Brain pericyte (primary cell): ENCODE data around the gene TMEM11.

ENCODE experiments used
- DNase-seq: peaks from one replicate; pipeline ENCODE4 v3.0.0-alpha.2; 2012; ENCODE audit warnings: low read depth, low spot score

Gene TMEM11, protein sequence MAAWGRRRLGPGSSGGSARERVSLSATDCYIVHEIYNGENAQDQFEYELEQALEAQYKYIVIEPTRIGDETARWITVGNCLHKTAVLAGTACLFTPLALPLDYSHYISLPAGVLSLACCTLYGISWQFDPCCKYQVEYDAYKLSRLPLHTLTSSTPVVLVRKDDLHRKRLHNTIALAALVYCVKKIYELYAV

DNA sequence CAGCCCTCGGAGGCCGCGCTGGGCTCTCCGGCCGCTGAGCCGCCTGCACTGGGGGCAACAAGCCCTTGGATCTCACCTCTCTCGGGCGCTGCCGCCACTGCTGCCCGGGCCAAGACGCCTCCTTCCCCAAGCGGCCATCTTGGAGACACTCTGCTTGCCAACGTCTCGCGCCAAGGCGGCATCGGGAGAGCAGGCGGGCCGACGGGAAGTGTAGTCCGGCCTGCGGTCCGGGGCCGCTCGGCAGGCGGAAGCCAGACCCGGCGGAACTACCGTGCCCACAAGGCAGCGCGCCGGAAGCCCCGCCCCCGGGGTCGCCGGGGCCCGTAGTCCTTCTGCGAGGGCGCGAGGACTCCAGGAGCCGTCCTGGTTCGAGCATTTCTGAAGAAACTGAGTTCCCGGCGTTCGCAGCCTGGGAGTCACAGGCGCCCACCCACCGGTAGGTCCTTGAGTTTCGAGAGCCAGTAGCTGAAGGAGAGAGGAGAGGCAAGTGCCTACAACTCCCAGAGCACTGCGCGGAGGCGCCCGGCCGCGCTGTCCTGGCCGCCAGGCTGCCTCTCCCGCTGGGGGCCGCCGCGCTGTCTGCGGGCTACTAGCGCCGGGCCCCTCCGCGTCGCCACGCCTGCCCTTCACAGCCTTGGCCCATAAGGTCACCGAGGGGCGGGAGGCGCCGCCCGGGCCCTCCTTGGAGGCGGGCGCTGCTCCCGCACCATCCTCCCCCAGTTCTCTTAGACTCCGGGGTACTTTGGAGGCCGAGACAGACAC lies at the start of gene TMEM11:
Gene TMEM11 (minus strand): TSS at position 147 of the 762 bp plus-strand sequence. CDS start 9 bp downstream, at position 138.
- DNase-seq = peak; percentile 82

DNA sequence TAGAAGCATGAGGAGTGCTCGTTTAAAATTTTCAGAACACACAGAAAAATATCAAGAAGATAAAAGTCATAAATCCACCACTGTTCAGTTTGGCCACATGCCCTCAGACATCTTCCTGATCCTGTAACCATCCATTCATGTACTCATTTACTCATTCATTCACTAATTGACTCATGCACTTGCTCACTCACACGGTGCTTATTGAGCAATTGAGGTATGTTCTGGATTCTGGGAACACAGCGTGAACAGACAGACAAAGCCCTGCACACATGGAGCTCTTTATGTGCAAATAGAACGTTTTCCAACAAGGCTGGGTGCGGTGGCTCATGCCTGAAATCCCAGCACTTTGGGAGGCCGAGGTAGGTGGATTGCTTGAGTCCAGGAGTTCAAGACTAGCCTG lies 49.4 kb upstream of the TMEM11 start:
- no peak for DNase-seq

DNA sequence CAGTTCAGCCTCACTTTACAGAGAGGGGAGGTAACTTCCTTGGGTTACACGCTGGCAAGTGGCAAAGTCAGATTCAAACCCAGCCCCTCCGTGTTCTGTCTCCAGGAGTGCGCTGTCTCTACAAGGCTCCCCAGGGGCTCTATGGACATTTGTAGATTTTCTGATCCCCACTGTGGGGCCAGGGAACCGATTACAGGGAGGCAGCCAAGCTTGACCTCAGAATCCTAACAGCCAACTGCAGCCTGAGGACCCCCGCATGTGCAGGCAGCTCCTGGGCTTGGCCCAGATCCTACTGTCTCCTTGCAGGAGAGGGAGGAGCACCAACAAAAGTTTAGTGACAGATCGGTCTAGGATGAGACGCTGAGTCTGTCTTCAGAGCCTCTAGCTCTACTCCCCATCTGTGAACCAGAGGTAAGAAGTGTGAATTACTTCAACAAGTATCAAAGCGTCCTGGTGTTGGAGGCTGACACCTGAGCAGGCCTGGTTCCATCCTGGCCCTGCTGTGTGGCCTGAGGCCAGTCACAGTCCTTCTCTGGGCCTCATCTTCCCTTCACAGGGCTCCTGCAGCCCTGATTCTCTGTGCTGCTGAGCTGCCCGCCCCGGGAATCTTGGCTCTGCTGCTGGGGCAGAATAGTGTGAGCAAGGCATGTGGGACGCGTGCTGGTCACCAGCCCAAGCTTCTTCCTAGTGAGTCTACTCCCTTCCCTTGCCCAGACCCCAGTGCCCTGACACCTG lies 48.5 kb upstream of the TMEM11 start:
- DNase-seq = no peak

DNA sequence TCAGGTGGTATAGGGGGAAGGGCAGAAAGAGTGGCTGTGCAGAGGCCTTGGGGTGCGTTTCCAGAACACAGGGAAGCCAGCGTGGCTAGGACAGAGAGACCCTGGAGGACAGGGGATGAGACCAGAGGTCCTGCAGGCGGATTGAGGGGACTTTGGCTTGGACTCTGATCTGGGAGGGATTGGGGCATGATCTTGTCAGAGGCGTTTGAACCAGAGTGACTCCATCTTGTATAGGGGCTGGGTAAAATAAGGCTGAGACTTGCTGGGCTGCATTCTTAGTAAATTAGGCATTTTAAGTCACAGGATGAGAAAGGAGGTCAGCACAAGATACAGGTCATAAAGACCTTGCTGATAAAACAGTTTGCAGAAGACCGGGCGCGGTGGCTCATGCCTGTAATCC lies 44.6 kb upstream of the TMEM11 start:
- no peak for DNase-seq

DNA sequence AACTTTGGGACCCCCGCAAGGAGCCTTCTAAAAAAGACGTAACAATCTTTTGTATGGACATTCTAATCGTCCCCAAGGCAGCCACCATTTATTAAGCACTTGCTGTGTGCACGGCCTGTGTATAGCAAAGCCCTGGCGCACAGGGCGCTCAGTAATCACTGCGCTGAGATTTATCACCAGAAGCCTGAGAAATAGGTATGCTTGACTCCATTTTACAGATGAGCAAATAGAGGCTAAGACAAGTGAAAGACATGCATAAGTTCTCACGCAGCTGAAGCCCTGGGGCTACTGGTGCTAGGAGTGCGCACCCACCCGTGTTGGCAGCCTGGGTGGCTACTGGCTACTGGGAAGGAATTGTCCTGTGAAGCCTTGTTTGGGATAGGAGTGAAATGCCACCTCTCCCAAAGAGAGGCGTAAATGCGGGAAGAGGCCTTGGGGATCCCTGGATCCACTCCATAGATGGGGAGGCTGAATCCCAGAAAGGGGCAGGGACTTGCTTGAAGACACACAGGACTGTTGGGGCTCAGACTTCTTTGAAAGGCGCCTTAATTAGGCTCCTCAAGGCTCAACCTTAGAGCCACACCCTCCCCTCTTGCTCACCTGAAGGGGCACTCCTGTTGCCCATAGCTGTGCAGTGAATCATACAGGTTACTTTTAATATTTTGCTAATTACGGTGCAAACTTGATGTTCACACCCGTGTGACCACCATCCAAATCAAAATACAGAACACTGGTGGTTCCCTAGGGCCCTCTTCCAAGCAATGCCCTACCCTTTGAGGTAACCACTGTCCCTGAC lies 39.9 kb upstream of the TMEM11 start:
- no peak for DNase-seq

DNA sequence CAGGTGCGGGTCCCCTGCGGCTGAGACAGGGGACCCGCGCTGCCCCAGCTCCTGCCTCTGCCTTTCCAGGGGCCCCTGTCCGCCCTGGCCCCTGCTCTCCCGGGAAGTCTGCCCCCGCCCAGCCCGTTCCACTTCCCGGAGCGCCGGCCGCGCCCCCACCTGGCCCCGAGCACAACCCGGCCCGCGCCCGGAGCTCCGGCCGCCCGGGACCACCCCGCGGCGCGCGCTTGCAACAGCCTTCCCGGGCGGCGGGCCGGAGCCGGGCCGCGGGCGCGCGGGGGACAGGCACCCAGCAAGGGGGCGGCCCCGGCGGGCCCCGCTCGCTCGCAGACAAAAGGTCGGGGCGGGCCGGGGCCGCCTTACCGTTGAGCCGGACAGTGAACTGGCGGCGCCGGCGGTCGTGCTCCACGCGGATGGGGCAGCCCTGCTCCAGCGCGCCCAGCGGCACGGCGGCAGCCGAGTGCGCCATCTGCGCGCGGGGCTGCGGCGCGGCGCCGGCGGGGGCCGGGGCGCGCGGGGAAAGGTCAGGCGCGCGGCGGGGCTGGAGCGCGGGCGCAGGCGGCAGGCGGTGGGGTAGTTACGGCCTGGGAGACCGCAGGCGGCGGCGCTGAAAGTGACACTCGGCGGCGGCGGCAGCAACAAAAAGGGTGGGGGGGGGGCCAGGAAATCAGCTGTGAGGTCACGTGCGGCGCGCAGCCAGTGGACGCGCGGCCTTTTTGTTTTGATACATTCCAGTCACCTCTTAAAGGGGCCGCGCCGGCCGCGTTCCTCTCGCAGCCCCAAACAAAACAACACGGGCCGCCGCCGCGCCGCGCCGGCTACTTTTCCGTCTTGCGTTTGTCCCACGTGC lies 39.1 kb upstream of the TMEM11 start, which contains the start of gene NATD1:
Gene NATD1 (minus strand): TSS at position 615 of the 850 bp plus-strand sequence. CDS start 146 bp downstream, at position 469.
- no peak for DNase-seq

DNA sequence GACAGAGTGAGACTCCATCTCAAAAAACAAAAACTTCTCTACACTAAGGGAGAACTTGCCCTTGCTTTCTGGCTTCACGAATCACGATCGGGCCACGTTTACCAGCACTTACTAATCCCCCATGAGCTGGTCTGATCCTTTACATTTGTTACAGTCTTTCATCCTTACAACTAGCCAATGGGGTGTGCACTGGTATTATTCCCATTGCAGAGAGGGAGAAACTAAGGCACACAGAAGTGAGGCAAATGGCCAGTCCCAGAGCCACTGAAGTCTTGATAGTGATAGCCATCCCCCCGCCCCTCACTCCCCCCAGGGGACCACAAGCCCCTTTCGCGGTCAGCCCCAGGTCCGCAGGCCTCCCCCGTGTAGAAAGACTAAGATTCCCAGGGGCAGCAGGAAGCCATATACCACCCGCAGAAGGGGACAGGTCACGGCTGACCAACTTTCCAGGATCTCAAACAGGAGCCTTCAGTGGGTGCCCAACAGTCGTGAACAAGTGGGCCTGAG lies 38.4 kb upstream of the TMEM11 start:
- DNase-seq = no peak

DNA sequence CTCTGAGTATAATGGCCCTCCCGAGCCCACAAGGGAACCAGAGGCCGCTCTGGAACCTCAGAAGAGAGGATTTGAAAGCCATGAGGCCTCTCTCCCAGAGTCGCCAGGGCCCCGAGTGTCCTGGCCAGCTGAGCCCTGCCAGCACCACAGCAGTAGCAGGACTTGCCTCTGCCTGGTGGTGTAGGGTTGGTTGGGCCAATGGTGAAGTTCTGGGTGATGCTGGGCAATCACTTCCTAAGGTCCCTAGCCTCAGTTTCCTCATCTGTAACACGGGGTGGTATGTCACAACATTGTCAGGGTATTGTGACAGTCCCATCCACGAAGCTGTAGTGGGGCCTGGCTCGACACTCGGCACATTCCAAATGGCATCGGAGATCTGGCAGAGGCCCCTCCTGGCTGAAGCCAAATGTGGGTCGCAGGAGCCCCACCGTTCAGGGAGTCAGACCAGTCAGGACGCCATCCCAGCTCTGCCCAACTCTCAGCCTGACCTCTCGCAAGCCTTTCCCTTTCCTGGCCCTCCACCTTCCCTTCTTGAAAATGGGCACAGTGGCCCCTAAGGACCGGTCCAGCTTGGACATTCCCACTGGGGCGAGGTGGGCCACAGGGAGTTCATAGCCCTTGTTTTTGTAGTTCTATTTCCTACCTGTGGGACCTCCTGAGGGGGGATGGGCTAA lies 37.5 kb upstream of the TMEM11 start:
- DNase-seq = no peak

DNA sequence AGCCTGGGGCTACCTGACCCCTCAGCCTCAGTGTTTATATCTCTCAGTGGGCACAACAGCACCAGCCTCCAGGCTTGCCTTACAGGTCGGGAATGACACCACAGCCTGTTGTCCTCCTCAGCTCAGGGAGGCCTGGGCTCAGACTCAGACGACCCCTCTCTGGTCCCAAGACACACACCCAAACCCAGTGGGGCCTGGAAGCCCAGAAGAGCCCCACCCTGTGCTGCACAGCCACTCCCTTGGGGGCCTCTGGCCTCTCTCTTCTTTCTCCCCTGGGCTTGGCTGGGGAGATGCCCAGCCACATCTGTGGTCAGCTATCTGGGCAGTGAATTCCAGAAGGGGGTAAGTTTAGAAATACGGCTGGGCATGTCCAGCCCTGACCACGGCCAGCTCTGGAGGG lies 36.9 kb upstream of the TMEM11 start:
- no peak for DNase-seq

DNA sequence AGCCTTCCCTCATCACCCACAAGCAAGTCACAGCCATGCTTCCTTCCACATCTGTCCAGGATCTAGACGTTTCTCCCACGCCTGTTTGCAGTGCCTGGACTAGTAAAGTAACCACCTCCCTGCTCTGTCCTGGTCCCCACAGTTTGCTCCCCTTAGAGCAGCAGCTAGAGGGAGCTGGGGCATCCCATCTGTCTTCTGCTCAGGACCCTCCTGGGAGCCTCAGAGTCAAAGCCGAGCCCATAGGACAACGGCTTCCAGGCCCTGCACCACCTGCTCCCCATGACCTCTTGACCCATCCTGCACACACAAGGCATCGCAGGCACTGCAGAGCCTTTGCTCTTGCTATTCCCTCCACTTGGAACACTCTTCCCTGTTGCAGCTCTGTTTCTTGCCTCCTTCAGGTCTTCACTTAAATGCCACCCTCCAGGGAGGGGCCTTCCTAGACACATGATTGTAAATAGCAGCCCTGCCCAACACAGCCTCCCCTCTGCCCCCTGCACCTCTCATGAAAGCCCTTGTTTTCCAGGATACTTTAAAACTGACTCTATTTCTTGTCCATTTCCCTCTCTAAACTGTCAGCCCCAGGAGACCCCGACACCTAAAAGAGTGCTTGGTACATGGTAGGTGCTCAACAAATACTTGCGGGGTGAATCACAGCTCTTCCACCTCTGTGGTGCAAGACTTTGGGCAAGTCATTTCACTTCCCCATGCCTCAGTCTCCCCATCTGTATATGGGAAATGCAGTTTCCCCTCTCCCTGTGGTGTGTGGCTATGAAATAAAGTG lies 36.2 kb upstream of the TMEM11 start:
- DNase-seq = no peak

DNA sequence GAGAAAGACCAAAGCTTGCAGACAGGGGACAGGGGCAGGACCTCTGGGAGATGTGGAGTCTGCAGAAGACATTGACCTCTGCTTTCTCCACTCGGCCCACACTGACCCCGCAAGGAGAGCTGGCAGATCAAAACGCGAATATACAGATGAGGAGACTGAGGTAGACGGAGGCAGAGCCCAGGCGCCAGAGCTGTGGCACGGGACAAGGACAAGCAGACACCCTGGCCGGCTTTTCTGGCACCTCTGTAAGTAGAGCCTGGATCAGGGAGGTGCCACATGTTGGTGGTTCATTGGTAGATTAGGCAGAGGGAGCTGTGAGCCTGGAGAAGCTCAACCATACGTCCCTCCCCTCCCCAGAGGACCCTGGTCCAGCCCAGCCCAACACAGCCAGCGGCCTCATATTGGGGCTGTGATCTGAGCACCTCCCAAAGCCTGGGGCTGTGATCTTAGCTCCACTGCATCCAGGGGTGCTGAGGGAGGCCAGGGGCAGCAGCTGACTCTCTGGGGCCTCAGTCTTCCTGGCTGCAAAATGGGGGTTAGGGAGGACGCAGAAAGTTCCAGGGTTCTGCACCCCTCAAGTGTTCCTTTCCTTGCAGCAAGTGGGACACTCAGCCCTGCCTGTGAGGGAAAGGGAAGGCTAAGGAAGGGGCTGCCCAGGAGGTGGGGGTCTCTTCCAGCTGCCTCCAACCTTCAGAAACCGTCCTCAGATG lies 35.3 kb upstream of the TMEM11 start:
- DNase-seq = no peak

DNA sequence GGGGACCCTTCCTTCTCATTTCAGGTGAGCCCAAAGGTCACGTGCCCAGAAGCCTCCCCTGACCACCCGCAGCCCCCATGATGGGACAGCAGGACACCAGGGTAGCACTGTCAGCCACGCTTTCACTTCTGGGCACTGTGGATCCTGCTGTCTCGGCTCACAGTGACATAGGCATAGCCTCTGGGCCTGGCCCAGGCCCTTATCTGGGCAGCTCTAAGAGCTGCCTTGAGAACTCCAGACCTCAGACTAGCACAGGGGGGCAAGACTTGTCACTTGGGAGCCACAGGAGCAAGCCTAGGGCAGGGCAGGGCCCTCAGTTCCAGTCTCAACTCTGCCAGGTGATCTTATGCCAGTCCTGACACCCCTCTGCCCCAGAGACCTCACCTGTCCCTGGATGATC lies 34.5 kb upstream of the TMEM11 start:
- DNase-seq = no peak

DNA sequence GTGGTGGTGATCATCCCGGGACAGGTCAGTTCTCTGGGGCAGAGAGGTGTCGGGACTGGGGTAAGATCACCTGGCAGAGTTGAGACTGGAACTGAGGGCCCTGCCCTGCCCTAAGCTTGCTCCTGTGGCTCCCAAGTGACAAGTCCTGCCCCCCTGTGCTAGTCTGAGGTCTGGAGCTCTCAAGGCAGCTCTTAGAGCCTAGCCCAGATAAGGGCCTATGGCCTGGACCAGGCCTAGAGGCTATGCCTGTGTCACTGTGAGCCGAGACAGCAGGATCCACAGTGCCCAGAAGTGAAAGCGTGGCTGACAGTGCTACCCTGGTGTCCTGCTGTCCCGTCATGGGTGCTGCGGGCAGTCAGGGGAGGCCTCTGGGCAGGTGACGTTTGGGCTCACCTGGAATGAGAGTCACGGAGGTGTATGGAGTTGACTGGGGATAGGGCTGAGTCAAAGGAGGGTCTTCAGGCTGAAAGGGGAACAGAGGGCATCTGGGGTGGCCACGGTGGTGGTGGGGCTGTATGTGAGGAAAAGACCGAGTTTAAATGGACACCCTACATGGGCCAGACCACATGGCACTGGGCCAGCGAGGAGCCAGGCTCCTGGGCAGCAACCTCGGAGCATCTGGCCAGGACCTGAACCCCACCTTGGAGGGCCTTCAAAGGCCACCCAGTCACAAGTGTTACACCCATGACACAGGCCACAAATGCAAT lies 33.7 kb upstream of the TMEM11 start:
- DNase-seq = no peak

DNA sequence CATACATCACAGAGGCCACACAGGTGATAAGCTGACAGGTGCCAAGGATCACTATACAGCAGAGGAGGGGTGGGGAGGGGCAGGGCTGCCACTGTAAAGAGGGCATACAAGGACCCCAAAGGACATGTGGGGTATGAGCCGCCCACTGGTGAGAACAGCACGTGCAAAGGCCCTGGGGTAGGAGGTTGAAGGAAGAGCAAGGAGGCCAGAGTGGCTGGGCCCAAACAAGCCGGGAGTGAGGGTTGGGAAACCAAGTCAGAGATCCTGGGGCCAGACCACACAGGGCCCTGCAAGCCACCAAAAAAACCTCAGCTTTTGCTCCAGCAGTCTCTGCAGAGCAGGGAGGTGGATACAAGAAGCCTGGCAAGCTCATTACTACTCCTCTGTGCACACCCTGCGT lies 32.7 kb upstream of the TMEM11 start:
- no peak for DNase-seq

DNA sequence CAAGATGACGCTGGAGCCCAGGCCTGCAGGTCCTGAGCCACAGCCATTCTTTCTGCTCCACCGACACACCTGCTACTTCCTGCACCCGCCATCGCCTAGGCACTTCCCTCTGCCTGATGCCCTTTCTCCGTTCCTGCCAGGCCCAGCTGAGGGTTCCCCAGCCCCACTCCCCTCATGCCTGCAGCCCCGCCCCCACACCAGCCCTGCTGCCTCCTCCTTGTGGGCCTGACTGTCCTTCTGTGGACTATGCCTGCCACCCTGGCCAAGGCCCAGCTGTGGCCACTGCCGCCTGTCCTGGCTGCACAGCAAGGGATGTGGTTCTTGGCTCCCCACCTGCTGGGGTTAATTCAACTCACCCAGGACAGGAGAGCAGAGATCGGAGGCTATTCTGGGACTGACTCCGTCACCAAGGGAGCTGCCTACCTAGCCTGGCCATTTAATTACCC lies 31.7 kb upstream of the TMEM11 start:
- DNase-seq = no peak

DNA sequence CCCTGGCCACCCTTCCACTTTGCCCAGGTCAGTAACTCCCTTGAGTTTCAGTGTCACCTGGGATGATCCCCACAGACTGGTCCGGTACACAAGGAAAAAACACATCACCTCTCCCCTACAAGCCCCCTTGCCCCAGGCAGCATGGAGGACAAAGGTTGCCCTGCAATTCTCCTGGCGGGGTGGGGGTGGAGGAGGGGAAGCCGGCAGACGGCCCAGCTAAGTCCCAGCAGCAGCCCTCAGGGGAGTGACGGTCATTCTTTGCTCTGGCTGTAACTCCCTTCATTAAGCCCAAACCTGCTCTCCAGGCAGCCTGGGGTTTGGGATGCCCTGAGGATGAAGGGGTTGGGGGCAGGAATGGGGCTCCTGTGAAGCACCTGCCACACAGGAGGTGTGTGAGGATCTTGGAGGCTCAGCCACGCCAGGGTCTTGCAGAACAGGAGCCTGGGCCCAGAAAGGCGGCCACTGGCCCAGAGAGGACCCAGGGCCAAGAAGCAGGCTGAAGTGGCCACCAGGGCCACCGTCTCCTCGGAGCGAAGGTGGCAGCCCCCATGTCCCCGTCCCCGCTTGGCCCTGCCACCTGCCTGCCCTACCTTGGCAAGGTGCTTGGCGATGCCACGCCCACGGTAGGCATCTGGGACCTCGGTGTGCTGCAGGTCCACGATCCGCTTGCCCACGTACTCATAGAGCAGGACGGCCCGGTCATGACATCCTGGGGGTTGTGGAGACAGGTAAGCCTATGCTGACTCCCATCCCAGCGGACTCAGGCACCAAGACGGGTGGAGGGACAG lies 29.7 kb upstream of the TMEM11 start:
- DNase-seq = no peak
